PC-9 (cell line): ENCODE results near the gene SLC37A3.

Experiments used
- CTCF ChIP-seq: fragments of 200-600 bp; sonication (generic); conservative IDR thresholded peaks from 2 replicates; pipeline ENCODE4 v1.6.1; 2017; ENCODE audit warnings: mixed run types, antibody characterized with exemption, mild to moderate bottlenecking, moderate library complexity
- EZH2 ChIP-seq: fragments of 200-600 bp; sonication (generic); IDR thresholded peaks from 2 replicates; pipeline ENCODE4 v1.8.0; 2017; ENCODE audit warnings: antibody characterized with exemption, low read depth

- TF ChIP-seq CTCF (no peak), EZH2 (no peak)
These were observed 50.0 kb downstream of the SLC37A3 start for GRCh38 chr7:140348161-140348849.
